ENCODE measurements around the gene ANXA11.
A peak's percentile ranks its signal among the peaks of the same experiment; 100 is the strongest.

DNA sequence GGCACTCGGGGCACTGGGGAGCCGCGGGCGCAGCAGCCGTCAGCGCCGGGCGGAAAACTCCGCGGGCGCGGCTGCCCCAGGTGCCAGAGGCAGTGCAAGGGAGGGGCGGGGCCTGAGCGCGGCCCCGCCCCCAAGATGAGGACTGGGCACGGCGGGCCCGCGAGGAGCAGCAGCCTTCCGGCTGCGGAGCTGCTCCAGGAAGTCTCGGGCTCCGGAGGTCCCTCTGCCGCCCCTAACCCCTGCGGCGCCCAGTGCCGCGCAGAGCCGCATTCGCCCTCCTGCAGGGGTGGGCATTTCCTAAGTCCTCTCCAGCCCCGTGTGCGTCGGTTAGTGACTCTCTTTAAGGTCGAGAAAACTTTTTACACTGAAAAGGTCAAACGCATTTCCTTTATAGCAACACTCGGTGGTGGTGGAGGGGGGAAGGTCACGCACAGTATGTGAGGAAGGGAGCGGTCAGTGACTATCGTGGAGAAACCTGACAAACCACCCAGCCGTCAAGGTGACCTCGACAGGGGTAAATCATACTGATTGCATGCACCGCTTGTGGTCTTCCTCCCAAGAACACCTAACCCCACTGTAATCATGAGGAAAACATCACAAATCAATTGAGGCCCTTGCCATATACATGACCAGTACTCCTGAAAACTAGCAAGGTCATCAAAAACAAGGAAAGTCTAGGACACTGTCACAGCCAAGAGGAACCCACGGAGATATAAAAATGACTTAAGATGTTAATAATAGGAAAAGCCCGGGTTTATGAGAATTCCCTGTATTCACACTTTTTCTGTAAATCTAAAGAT lies at the start of gene ANXA11:
- TF ChIP-seq, protein P1, sequence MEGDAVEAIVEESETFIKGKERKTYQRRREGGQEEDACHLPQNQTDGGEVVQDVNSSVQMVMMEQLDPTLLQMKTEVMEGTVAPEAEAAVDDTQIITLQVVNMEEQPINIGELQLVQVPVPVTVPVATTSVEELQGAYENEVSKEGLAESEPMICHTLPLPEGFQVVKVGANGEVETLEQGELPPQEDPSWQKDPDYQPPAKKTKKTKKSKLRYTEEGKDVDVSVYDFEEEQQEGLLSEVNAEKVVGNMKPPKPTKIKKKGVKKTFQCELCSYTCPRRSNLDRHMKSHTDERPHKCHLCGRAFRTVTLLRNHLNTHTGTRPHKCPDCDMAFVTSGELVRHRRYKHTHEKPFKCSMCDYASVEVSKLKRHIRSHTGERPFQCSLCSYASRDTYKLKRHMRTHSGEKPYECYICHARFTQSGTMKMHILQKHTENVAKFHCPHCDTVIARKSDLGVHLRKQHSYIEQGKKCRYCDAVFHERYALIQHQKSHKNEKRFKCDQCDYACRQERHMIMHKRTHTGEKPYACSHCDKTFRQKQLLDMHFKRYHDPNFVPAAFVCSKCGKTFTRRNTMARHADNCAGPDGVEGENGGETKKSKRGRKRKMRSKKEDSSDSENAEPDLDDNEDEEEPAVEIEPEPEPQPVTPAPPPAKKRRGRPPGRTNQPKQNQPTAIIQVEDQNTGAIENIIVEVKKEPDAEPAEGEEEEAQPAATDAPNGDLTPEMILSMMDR (IDR thresholded peaks at IDR 0.05): no peak
- TF ChIP-seq POLR2A (IDR thresholded peaks at IDR 0.05): peak; percentile 91 to 95
